ENCODE results near the gene ROPN1L. TPM values are rescaled to one million over a fixed set of nuclear protein-coding genes. Genes with fewer than 3 reads are reported as not detected.
"Not testable (repeated sequence)": the region's sequence is repeated elsewhere in the genome, so short reads cannot be mapped to it uniquely, and the experiment has no call there.

The ROPN1L gene
- total RNA-seq, 1 donor from 2014 or later = not detected

GRCh38 chr5:10482791-10483530 lies 41.3 kb downstream of the ROPN1L start:
- H3K4me3 Mint-ChIP-seq = no peak overlapping the region
- H3K27me3 Mint-ChIP-seq = peaks cover 7% of the 10 kb centered on the region
- H3K36me3 Mint-ChIP-seq (ENCODE audit: low read depth) = no peaks in the 10 kb centered on the region
- no peak overlapping the region for H3K27ac Mint-ChIP-seq
- intact Hi-C loops (cut with micrococcal nuclease) = no loop called here
- peaks cover 7% of the 10 kb centered on the region for H3K4me1 Mint-ChIP-seq
- H3K9me3 Mint-ChIP-seq = no peaks in the 10 kb centered on the region
- DNase-seq = no peak

GRCh38 chr5:10484774-10485141 lies 43.1 kb downstream of the ROPN1L start:
- Mint-ChIP-seq H3K4me3 (no peak overlapping the region), H3K9me3 (no peaks in the 10 kb centered on the region), H3K36me3 (ENCODE audit: low read depth) (no peaks in the 10 kb centered on the region), H3K27ac (no peak overlapping the region), H3K27me3 (peaks cover 12% of the 10 kb centered on the region), H3K4me1 (peaks cover 19% of the 10 kb centered on the region)
- intact Hi-C loops (cut with micrococcal nuclease) = no loop called here
- DNase-seq = no peak

GRCh38 chr5:10485142-10485795 lies 43.6 kb downstream of the ROPN1L start:
- Mint-ChIP-seq H3K4me3 (no peak overlapping the region), H3K4me1 (peaks cover 24% of the 10 kb centered on the region), H3K27ac (no peak overlapping the region), H3K9me3 (no peaks in the 10 kb centered on the region), H3K27me3 (peaks cover 14% of the 10 kb centered on the region), H3K36me3 (ENCODE audit: low read depth) (no peaks in the 10 kb centered on the region)
- intact Hi-C loops (cut with micrococcal nuclease) = no loop called here
- no peak for DNase-seq

- H3K36me3 Mint-ChIP-seq (ENCODE audit: low read depth) = no peaks in the 10 kb centered on the region
- peaks cover 29% of the 10 kb centered on the region for H3K4me1 Mint-ChIP-seq
- H3K27me3 Mint-ChIP-seq = peaks cover 10% of the 10 kb centered on the region
- DNase-seq = no peak
- no peak overlapping the region for H3K27ac Mint-ChIP-seq
- no peak overlapping the region for H3K4me3 Mint-ChIP-seq
- no peaks in the 10 kb centered on the region for H3K9me3 Mint-ChIP-seq
- intact Hi-C loops (cut with micrococcal nuclease) = no loop called here
Observed at GRCh38 chr5:10485897-10486296, 44.2 kb downstream of the ROPN1L start.

- no peak for DNase-seq
- Mint-ChIP-seq H3K27me3 (peaks cover 11% of the 10 kb centered on the region), H3K4me3 (no peak overlapping the region), H3K9me3 (no peaks in the 10 kb centered on the region), H3K27ac (no peak overlapping the region), H3K36me3 (ENCODE audit: low read depth) (no peaks in the 10 kb centered on the region), H3K4me1 (peaks cover 29% of the 10 kb centered on the region)
- intact Hi-C loops (cut with micrococcal nuclease) = no loop called here
Observed at GRCh38 chr5:10486511-10487344, 45.0 kb downstream of the ROPN1L start.

GRCh38 chr5:10488144-10488543 lies 46.5 kb downstream of the ROPN1L start:
- intact Hi-C loops (cut with micrococcal nuclease) = no loop called here
- Mint-ChIP-seq H3K9me3 (no peaks in the 10 kb centered on the region), H3K36me3 (ENCODE audit: low read depth) (no peaks in the 10 kb centered on the region), H3K4me1 (peaks cover 29% of the 10 kb centered on the region), H3K27me3 (peaks cover 10% of the 10 kb centered on the region), H3K27ac (no peak overlapping the region), H3K4me3 (no peak overlapping the region)
- DNase-seq = no peak

GRCh38 chr5:10489810-10490426 lies 48.2 kb downstream of the ROPN1L start:
- Mint-ChIP-seq H3K9me3 (peaks cover 4% of the 10 kb centered on the region), H3K27ac (no peak overlapping the region), H3K4me3 (peak overlapping the region; percentile 15), H3K36me3 (ENCODE audit: low read depth) (no peaks in the 10 kb centered on the region), H3K4me1 (peaks cover 30% of the 10 kb centered on the region), H3K27me3 (peaks cover 10% of the 10 kb centered on the region)
- intact Hi-C loops (cut with micrococcal nuclease) = no loop called here
- peak; percentile 69 for DNase-seq

- intact Hi-C loops (cut with micrococcal nuclease) = no loop called here
- H3K9me3 Mint-ChIP-seq = peaks cover 4% of the 10 kb centered on the region
- H3K27ac Mint-ChIP-seq = no peak overlapping the region
- peaks cover 25% of the 10 kb centered on the region for H3K4me1 Mint-ChIP-seq
- no peaks in the 10 kb centered on the region for H3K36me3 Mint-ChIP-seq (ENCODE audit: low read depth)
- no peak for DNase-seq
- no peak overlapping the region for H3K4me3 Mint-ChIP-seq
- peaks cover 10% of the 10 kb centered on the region for H3K27me3 Mint-ChIP-seq
Observed at GRCh38 chr5:10490927-10491672, 49.4 kb downstream of the ROPN1L start.

- no peaks in the 10 kb centered on the region for H3K36me3 Mint-ChIP-seq (ENCODE audit: low read depth)
- peaks cover 10% of the 10 kb centered on the region for H3K27me3 Mint-ChIP-seq
- intact Hi-C loops (cut with micrococcal nuclease) = no loop called here
- H3K4me3 Mint-ChIP-seq = no peak overlapping the region
- peaks cover 25% of the 10 kb centered on the region for H3K4me1 Mint-ChIP-seq
- H3K9me3 Mint-ChIP-seq = peaks cover 4% of the 10 kb centered on the region
- no peak overlapping the region for H3K27ac Mint-ChIP-seq
- DNase-seq = no peak
Observed at GRCh38 chr5:10491673-10492026, 50.0 kb downstream of the ROPN1L start.

- no peak overlapping the region for H3K27ac Mint-ChIP-seq
- H3K4me3 Mint-ChIP-seq = no peak overlapping the region
- no peak for DNase-seq
- peaks cover 4% of the 10 kb centered on the region for H3K9me3 Mint-ChIP-seq
- no peaks in the 10 kb centered on the region for H3K36me3 Mint-ChIP-seq (ENCODE audit: low read depth)
- peaks cover 18% of the 10 kb centered on the region for H3K4me1 Mint-ChIP-seq
- intact Hi-C loops (cut with micrococcal nuclease) = no loop called here
- peaks cover 5% of the 10 kb centered on the region for H3K27me3 Mint-ChIP-seq
Observed at GRCh38 chr5:10493884-10494283, 52.2 kb downstream of the ROPN1L start.

- DNase-seq; H3K27me3 Mint-ChIP-seq; intact Hi-C loops (cut with micrococcal nuclease); H3K27ac Mint-ChIP-seq; H3K9me3 Mint-ChIP-seq; H3K4me3 Mint-ChIP-seq; H3K36me3 Mint-ChIP-seq (ENCODE audit: low read depth): not testable (repeated sequence)
- peaks cover 14% of the 10 kb centered on the region for H3K4me1 Mint-ChIP-seq
Observed at GRCh38 chr5:10494497-10494896, 52.8 kb downstream of the ROPN1L start.

- H3K27me3 Mint-ChIP-seq = no peaks in the 10 kb centered on the region
- H3K27ac Mint-ChIP-seq = no peak overlapping the region
- no peak for DNase-seq
- H3K4me1 Mint-ChIP-seq = peaks cover 1% of the 10 kb centered on the region
- H3K4me3 Mint-ChIP-seq = no peak overlapping the region
- intact Hi-C loops (cut with micrococcal nuclease) = no loop called here
- H3K9me3 Mint-ChIP-seq = peaks cover 4% of the 10 kb centered on the region
- no peaks in the 10 kb centered on the region for H3K36me3 Mint-ChIP-seq (ENCODE audit: low read depth)
Observed at GRCh38 chr5:10497554-10497953, 55.9 kb downstream of the ROPN1L start.

- H3K27me3 Mint-ChIP-seq = no peaks in the 10 kb centered on the region
- no peak overlapping the region for H3K27ac Mint-ChIP-seq
- H3K4me1 Mint-ChIP-seq = peaks cover 1% of the 10 kb centered on the region
- no peak overlapping the region for H3K4me3 Mint-ChIP-seq
- no peaks in the 10 kb centered on the region for H3K36me3 Mint-ChIP-seq (ENCODE audit: low read depth)
- peaks cover 4% of the 10 kb centered on the region for H3K9me3 Mint-ChIP-seq
- DNase-seq = no peak
- intact Hi-C loops (cut with micrococcal nuclease) = no loop called here
Observed at GRCh38 chr5:10498350-10498749, 56.7 kb downstream of the ROPN1L start.

Data from activated CD4-positive, alpha-beta T cell treated with anti-CD3 and anti-CD28 coated beads, Interleukin-2, amount 10 ng/mL, durations not matched to agents 24 days and 14 days (primary cell).